Panc1 (cell line): ENCODE data around the gene ARL14. TPM values are rescaled to one million over a fixed set of nuclear protein-coding genes. Genes with fewer than 3 reads are reported as not detected.
A peak's percentile ranks its signal among the peaks of the same experiment; 100 is the strongest.

ENCODE experiments used
- ATAC-seq: fragments of 200-7000 bp; cut with Tn5 transposase; 2 replicates; pipeline ENCODE4 v1.9.1; 2020; ENCODE audit warnings: mild to moderate bottlenecking, moderate library complexity
- BruUV-seq: library from RNA; stranded (reverse); fragments of 400-500 nt; replicated peaks from 2 replicates; lab custom pipeline; 2021; lab: Mats Ljungman, UMichigan
- CTCF ChIA-PET: fragments of 300-600 bp; sonication (Branson Sonifier 250); formaldehyde crosslinking; loops from one replicate; lab custom pipeline; 2022; ENCODE audit warnings: antibody characterized with exemption; lab: Charles Lee
- POLR2A ChIA-PET: fragments of 300-600 bp; sonication (Branson Sonifier 250); formaldehyde crosslinking; loops from one replicate; lab custom pipeline; 2022; ENCODE audit warnings: antibody characterized with exemption; lab: Charles Lee
- DNase-seq: peaks from one replicate; pipeline ENCODE4 v3.0.0-alpha.2; 2010; ENCODE audit warnings: low read depth, low spot score
- H3K27ac ChIP-seq: 2 replicates; pipeline ENCODE4 v1.5.1; 2011; ENCODE audit warnings: mild to moderate bottlenecking, low read length, inconsistent platforms
- H3K27me3 ChIP-seq: fragments of 200-500 bp; sonication (Bioruptor generic); 2 replicates; pipeline ENCODE4 v1.6.0; 2014; ENCODE audit warnings: low read length, inconsistent platforms; ENCODE audit not compliant: control insufficient read depth, insufficient read depth
- H3K36me3 ChIP-seq: fragments of 200-500 bp; sonication (Bioruptor generic); 2 replicates; pipeline ENCODE4 v1.5.1; 2014; ENCODE audit warnings: inconsistent platforms, mild to moderate bottlenecking, low read length, moderate library complexity; ENCODE audit not compliant: control insufficient read depth, insufficient read depth
- H3K4me1 ChIP-seq: 2 replicates; pipeline ENCODE4 v1.5.1; 2011; ENCODE audit warnings: inconsistent platforms, mild to moderate bottlenecking, low read length, moderate library complexity; ENCODE audit not compliant: control insufficient read depth, insufficient read depth
- H3K4me3 ChIP-seq, 2 experiments: 2 replicates each; pipeline ENCODE4 v1.5.1; 2011 to 2012; ENCODE audit warnings: low read depth in 2 of 2, low read length in 2 of 2, mild to moderate bottlenecking in 2 of 2, inconsistent platforms in 1 of 2, moderate library complexity in 1 of 2
- H3K9me3 ChIP-seq: fragments of 200-500 bp; sonication (Bioruptor generic); 2 replicates; pipeline ENCODE4 v1.5.1; 2014; ENCODE audit warnings: low read depth, mild to moderate bottlenecking, inconsistent platforms, low read length, moderate library complexity; ENCODE audit not compliant: control insufficient read depth, insufficient read depth
- CTCF ChIP-seq: fragments of 450-650 bp; IDR thresholded peaks from 2 replicates; pipeline ENCODE4 v1.5.1; 2017; ENCODE audit warnings: mild to moderate bottlenecking
- POLR2AphosphoS5 ChIP-seq: IDR thresholded peaks from 2 replicates; pipeline ENCODE4 v1.6.1; 2012; ENCODE audit warnings: mild to moderate bottlenecking, low read depth, low read length, moderate library complexity
- REST ChIP-seq, 2 experiments: IDR thresholded peaks; 2 replicates each; pipeline ENCODE4 v1.6.1; 2011 to 2012; ENCODE audit warnings: low read depth in 2 of 2, control low read depth in 1 of 2, low read length in 1 of 2, mild to moderate bottlenecking in 1 of 2, moderate library complexity in 1 of 2; ENCODE audit not compliant: insufficient read depth in 1 of 2
- SIN3A ChIP-seq: IDR thresholded peaks from 2 replicates; pipeline ENCODE4 v1.6.1; 2012; ENCODE audit warnings: low read depth, mild to moderate bottlenecking, low read length, moderate library complexity, borderline replicate concordance; ENCODE audit not compliant: insufficient read depth
- TCF7L2 ChIP-seq: IDR thresholded peaks from 2 replicates; pipeline ENCODE4 v1.6.1; 2011; ENCODE audit warnings: mild to moderate bottlenecking, low read depth, low read length, inconsistent platforms
- in situ Hi-C: cut with HindIII; loops from 2 replicates; pipeline ENCODE4 v1.10.0; 2016; ENCODE audit warnings: low sequenced_read_pairs, low pct_unique_long_range_greater_than_20kb
- intact Hi-C: fragments of 100-400 bp; cut with micrococcal nuclease; formaldehyde crosslinking; loops from one replicate; pipeline ENCODE4 v1.10.0; 2022; ENCODE audit not compliant: unreplicated experiment
- total RNA-seq: library from RNA; stranded (reverse); gene quantifications from one replicate; pipeline ENCODE4 v1.2.1, GENCODE V29; 2021; ENCODE audit not compliant: unreplicated experiment

ARL14 gene
- total RNA-seq, 1 experiment from 2014 or later = 2.5 TPM

GRCh38 chr3:160641665-160642309 lies 35.2 kb upstream of the ARL14 start:
- POLR2A ChIA-PET = no interaction called here

GRCh38 chr3:160643994-160644393 lies 33.0 kb upstream of the ARL14 start:
- Histone ChIP-seq H3K4me1 (0 out of 2 replicates have a peak, but pooled peaks cover 4% of the 10 kb centered on the region), H3K36me3 (no peaks in the 10 kb centered on the region), H3K27me3 (no peaks in the 10 kb centered on the region), H3K27ac (no peak overlapping the region), H3K9me3 (no peaks in the 10 kb centered on the region), H3K4me3 (no peak overlapping the region)
- peak; percentile 62 for ATAC-seq
- TF ChIP-seq CTCF (peak; percentile 41; the same call in 1 of the 2 replicates), SIN3A (no peak), REST (IDR thresholded peaks at IDR 0.05; ENCODE audit: insufficient read depth in 1 of 2, low read depth in 2 of 2, low read length in 1 of 2) (no peak), TCF7L2 (no peak), POLR2AphosphoS5 (no peak)
- ChIA-PET POLR2A (no interaction called here), CTCF (no interaction called here)
- in situ Hi-C loops (no loop called here), intact Hi-C loops (no loop called here)
- BruUV-seq = no TSS peak
- no peak for DNase-seq

More at GRCh38 chr3:160641665-160642309, 35.2 kb upstream of the ARL14 start:
- Histone ChIP-seq H3K27ac (no peak overlapping the region), H3K27me3 (no peaks in the 10 kb centered on the region), H3K9me3 (no peaks in the 10 kb centered on the region), H3K4me1 (0 out of 2 replicates have a peak, but pooled peaks cover 4% of the 10 kb centered on the region), H3K36me3 (no peaks in the 10 kb centered on the region), H3K4me3 (no peak overlapping the region)
- in situ Hi-C loops = no loop called here
- TF ChIP-seq SIN3A (no peak), CTCF (no peak), TCF7L2 (no peak), REST (IDR thresholded peaks at IDR 0.05; ENCODE audit: insufficient read depth in 1 of 2, low read depth in 2 of 2, low read length in 1 of 2) (no peak)
- DNase-seq (no peak), ATAC-seq (no peak)
- BruUV-seq = no TSS peak
- CTCF ChIA-PET = no interaction called here
- intact Hi-C loops = no loop called here
